GM23338 (cell line): ENCODE data around the gene SLA2. TPM values are rescaled to one million over a fixed set of nuclear protein-coding genes. Genes with fewer than 3 reads are reported as not detected.
"Not testable (repeated sequence)": the region's sequence is repeated elsewhere in the genome, so short reads cannot be mapped to it uniquely, and the experiment has no call there.

ENCODE experiments used
- ATAC-seq: fragments of 200-7000 bp; cut with Tn5 transposase; 3 replicates; pipeline ENCODE4 v1.9.1; 2020
- DNase-seq: peaks from one replicate; pipeline ENCODE4 v3.0.0-alpha.2; 2015; ENCODE audit warnings: low spot score
- H2AFZ ChIP-seq: fragments of 200-600 bp; sonication (generic); 2 replicates; pipeline ENCODE4 v1.8.0; 2016; ENCODE audit warnings: antibody characterized with exemption, mild to moderate bottlenecking, moderate library complexity
- H3F3A ChIP-seq: fragments of 200-600 bp; sonication (generic); replicated peaks from 2 replicates; pipeline ENCODE4 v1.8.0; 2017; ENCODE audit warnings: antibody characterized with exemption, mixed run types, low read depth
- H3K27ac ChIP-seq: fragments of 200-600 bp; sonication (generic); 2 replicates; pipeline ENCODE4 v1.6.1; 2016; ENCODE audit warnings: low read depth
- H3K27me3 ChIP-seq: fragments of 200-600 bp; sonication (generic); 2 replicates; pipeline ENCODE4 v1.8.0; 2016; ENCODE audit warnings: mild to moderate bottlenecking, mixed run types, moderate library complexity; ENCODE audit not compliant: insufficient read depth
- H3K36me3 ChIP-seq: fragments of 200-600 bp; sonication (generic); 2 replicates; pipeline ENCODE4 v1.8.0; 2016; ENCODE audit warnings: mild to moderate bottlenecking; ENCODE audit not compliant: insufficient read depth
- H3K4me1 ChIP-seq: fragments of 200-600 bp; sonication (generic); 2 replicates; pipeline ENCODE4 v1.8.0; 2016; ENCODE audit warnings: mild to moderate bottlenecking, moderate library complexity; ENCODE audit not compliant: insufficient read depth
- H3K4me2 ChIP-seq: fragments of 200-600 bp; sonication (generic); 2 replicates; pipeline ENCODE4 v1.7.1; 2017; ENCODE audit warnings: mixed run types
- H3K4me3 ChIP-seq: fragments of 200-600 bp; sonication (generic); 2 replicates; pipeline ENCODE4 v1.6.1; 2016; ENCODE audit warnings: mixed run types
- H3K79me2 ChIP-seq: fragments of 200-600 bp; sonication (generic); replicated peaks from 2 replicates; pipeline ENCODE4 v1.8.0; 2017; ENCODE audit warnings: mild to moderate bottlenecking; ENCODE audit not compliant: insufficient read depth
- H3K9me2 ChIP-seq: fragments of 200-600 bp; sonication (generic); 2 replicates; pipeline ENCODE4 v1.8.0; 2017; ENCODE audit not compliant: insufficient read depth
- H4K20me1 ChIP-seq: fragments of 200-600 bp; sonication (generic); replicated peaks from 2 replicates; pipeline ENCODE4 v1.8.0; 2017; ENCODE audit warnings: mild to moderate bottlenecking; ENCODE audit not compliant: insufficient read depth
- H3K27ac Mint-ChIP-seq: 2 replicates; pipeline ENCODE4 v1.8.0; 2020; ENCODE audit warnings: inconsistent platforms, mild to moderate bottlenecking, moderate library complexity, mixed read lengths
- H3K27me3 Mint-ChIP-seq: 3 replicates; pipeline ENCODE4 v1.8.0; 2022; ENCODE audit warnings: low read depth, mild to moderate bottlenecking, moderate library complexity, mixed read lengths, inconsistent platforms; ENCODE audit not compliant: insufficient read depth, poor library complexity
- H3K36me3 Mint-ChIP-seq: 3 replicates; pipeline ENCODE4 v1.8.0; 2021; ENCODE audit warnings: low read depth, mild to moderate bottlenecking, inconsistent platforms, moderate library complexity, mixed read lengths
- H3K4me1 Mint-ChIP-seq: 3 replicates; pipeline ENCODE4 v1.8.0; 2020; ENCODE audit warnings: mild to moderate bottlenecking, inconsistent platforms, mixed read lengths
- H3K4me3 Mint-ChIP-seq: 3 replicates; pipeline ENCODE4 v1.8.0; 2021; ENCODE audit warnings: moderate library complexity, mild to moderate bottlenecking, inconsistent platforms, mixed read lengths
- H3K9me3 Mint-ChIP-seq: 3 replicates; pipeline ENCODE4 v1.8.0; 2020; ENCODE audit warnings: moderate library complexity, mild to moderate bottlenecking, inconsistent platforms, mixed read lengths
- EZH2 ChIP-seq: fragments of 200-600 bp; sonication (generic); IDR thresholded peaks from one replicate; pipeline ENCODE4 v1.8.0; 2017; ENCODE audit warnings: antibody characterized with exemption, mild to moderate bottlenecking, low read depth; ENCODE audit not compliant: unreplicated experiment
- EZH2phosphoT487 ChIP-seq: fragments of 200-600 bp; sonication (generic); IDR thresholded peaks from one replicate; pipeline ENCODE4 v1.8.1; 2018; ENCODE audit warnings: antibody characterized with exemption; ENCODE audit not compliant: unreplicated experiment
- JUNB ChIP-seq: IDR thresholded peaks from one replicate; pipeline ENCODE4 v1.6.1; 2016; ENCODE audit warnings: antibody characterized with exemption; ENCODE audit not compliant: unreplicated experiment
- POLR2AphosphoS5 ChIP-seq: IDR thresholded peaks from 2 replicates; pipeline ENCODE4 v1.6.1; 2016; ENCODE audit warnings: antibody characterized with exemption, low read depth
- ZNF114 ChIP-seq: fragments of 250-450 bp; sonication (Bioruptor Pico); IDR thresholded peaks from 2 replicates; pipeline ENCODE4 v1.5.0; 2020; ENCODE audit warnings: mild to moderate bottlenecking, moderate library complexity
- ZNF331 ChIP-seq: fragments of 250-450 bp; sonication (Bioruptor Pico); IDR thresholded peaks from 2 replicates; pipeline ENCODE4 v1.5.0; 2020; ENCODE audit warnings: low read depth, mild to moderate bottlenecking, moderate library complexity
- polyA plus RNA-seq: library from polyadenylated mRNA; unstranded; fragments of >200 nt; fragmentation: Nextera tagmentation; extraction: Ambion mirVana; gene quantifications from 2 replicates; pipeline ENCODE4 v1.2.1, GENCODE V29; 2016
- total RNA-seq: library from RNA; depleted of rRNA; stranded (reverse); fragments of >200 nt; shearing (Covaris generic); gene quantifications from 2 replicates; pipeline ENCODE4 v1.2.3, GENCODE V29; 2014
- TF ChIP-seq, protein P1 (sequence below), 2 experiments: fragments of 200-600 bp in 1 of 2; sonication (generic) in 1 of 2; conservative IDR thresholded peaks; 2 replicates each; pipeline versions ENCODE4 v1.5.1 to v1.6.1; 2016 to 2017; ENCODE audit warnings: antibody characterized with exemption in 2 of 2, low read depth in 2 of 2, mild to moderate bottlenecking in 2 of 2, moderate library complexity in 1 of 2
- TF ChIP-seq, protein P2 (sequence below): IDR thresholded peaks from one replicate; pipeline ENCODE4 v1.6.1; 2018; ENCODE audit warnings: antibody characterized with exemption; ENCODE audit not compliant: unreplicated experiment
- TF ChIP-seq, protein P3 (sequence below): IDR thresholded peaks from 2 replicates; pipeline ENCODE4 v1.6.1; 2016; ENCODE audit warnings: antibody characterized with exemption

SLA2 gene
- total and polyA plus RNA-seq, 2 experiments from 2014 or later = 0.18 TPM; not detected in 1

DNA sequence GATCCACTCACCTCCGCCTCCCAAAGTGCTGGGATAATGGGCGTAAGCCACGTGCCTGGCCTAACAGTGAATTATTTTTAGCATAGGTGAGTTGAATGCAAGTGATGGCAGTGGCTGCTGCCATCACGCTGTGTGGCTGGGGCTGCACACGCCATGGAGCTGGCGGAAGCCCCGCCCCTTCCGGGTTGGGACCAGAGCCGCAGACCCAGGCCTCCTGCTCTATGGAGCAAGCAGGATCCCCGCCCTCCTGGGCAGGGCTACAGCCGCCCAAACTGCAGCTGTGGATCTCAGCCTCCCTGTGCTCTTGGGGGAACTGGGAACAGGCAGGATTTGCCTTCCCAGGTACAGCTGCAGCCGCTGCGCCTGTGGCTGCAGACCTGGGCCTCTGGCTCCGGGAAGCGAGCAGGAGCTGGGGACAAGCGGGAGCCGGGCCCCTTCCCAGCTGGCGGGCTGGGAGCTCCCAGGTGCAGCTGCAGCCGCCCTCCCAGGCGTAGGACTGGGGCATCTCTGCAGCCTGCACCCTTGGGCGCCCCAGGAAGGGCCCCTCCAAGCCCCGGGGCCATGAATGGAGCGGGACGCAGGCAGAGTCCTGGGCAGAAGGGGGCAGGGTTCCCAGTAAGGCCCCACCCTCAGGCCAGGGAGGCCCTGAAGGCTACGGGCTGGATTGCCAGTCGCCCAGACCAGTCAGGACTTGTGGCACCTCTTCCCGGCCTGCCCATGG, 30.9 kb upstream of the SLA2 start:
- Mint-ChIP-seq H3K27ac (no peak overlapping the region), H3K9me3 (no peaks in the 10 kb centered on the region; the same call in 1 of the 3 replicates), H3K4me1 (0 out of 3 replicates have a peak, but pooled peaks cover 2% of the 10 kb centered on the region), H3K27me3 (peaks cover 4% of the 10 kb centered on the region), H3K36me3 (peaks cover 26% of the 10 kb centered on the region), H3K4me3 (peak overlapping the region; percentile 51; the same call in 2 of the 3 replicates)
- Histone ChIP-seq H3F3A (peaks cover 6% of the 10 kb centered on the region; the same call in 1 of the 2 replicates), H3K4me3 (peak overlapping the region; percentile 60), H3K4me1 (no peaks in the 10 kb centered on the region), H3K27ac (peak overlapping the region; percentile 77; the same call in 1 of the 2 replicates), H3K36me3 (no peaks in the 10 kb centered on the region), H2AFZ (peak overlapping the region; percentile 82), H3K27me3 (no peaks in the 10 kb centered on the region), H3K79me2 (no peaks in the 10 kb centered on the region), H3K4me2 (peak overlapping the region; percentile 78), H3K9me2 (no peaks in the 10 kb centered on the region), H4K20me1 (no peaks in the 10 kb centered on the region)
- DNase-seq = peak; percentile 89
- TF ChIP-seq POLR2AphosphoS5 = peak; percentile 37; the same call in 1 of the 2 replicates
- no peak for TF ChIP-seq JUNB
- peak; percentile 98 for ATAC-seq

DNA sequence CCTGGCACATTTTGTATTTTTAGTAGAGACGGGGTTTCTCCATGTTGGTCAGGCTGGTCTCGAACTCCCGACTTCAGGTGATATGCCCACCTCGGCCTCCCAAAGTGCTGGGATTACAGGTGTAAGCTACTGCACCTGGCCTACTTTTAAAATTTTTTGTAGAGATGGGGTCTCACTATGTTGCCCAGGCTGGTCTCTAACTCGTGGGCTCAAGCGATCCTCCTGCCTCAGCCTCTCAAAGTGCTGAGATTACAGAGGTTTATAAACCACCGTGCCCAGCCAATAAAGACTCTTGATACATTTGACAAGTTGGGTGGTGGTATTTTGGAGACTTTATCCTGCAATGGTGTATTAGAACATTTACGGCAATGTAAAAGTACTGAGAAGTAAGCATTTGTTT, 29.5 kb upstream of the SLA2 start:
- H4K20me1 ChIP-seq, H3K4me3 ChIP-seq, H3K4me1 ChIP-seq, H3K9me3 Mint-ChIP-seq, ATAC-seq, DNase-seq, H3K27ac ChIP-seq, H2AFZ ChIP-seq, H3K4me2 ChIP-seq, H3K9me2 ChIP-seq, H3K4me1 Mint-ChIP-seq, H3F3A ChIP-seq, H3K27me3 ChIP-seq, H3K27ac Mint-ChIP-seq, H3K79me2 ChIP-seq, H3K36me3 ChIP-seq, H3K4me3 Mint-ChIP-seq, H3K27me3 Mint-ChIP-seq: not testable (repeated sequence)
- peaks cover 19% of the 10 kb centered on the region for H3K36me3 Mint-ChIP-seq

DNA sequence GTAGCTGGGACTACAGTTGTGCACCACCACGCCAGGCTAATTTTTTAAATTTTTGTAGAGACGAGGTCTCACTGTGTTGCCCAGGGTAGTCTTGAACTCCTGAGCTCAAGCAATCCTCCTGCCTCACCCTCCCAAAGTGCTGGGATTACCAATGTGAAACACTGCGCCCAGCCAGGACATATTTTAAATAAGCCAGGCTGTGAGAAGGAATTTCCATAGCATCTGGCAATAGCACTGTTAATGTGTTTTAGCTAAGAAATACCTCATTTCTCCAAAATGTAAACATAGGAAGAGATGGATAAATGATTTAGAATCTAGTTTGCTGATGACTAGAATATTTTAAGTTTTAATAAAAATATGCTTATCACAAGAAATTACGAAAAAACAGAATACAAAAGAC, 27.0 kb upstream of the SLA2 start:
- peaks cover 3% of the 10 kb centered on the region; the same call in 1 of the 2 replicates for H4K20me1 ChIP-seq
- H3K4me1 ChIP-seq = no peaks in the 10 kb centered on the region
- no peaks in the 10 kb centered on the region for H3K9me2 ChIP-seq
- H3K27ac ChIP-seq = no peak overlapping the region
- peaks cover 8% of the 10 kb centered on the region for H3K36me3 Mint-ChIP-seq
- no peak overlapping the region for H3K4me3 ChIP-seq
- H3K27ac Mint-ChIP-seq = no peak overlapping the region
- H3K36me3 ChIP-seq = no peaks in the 10 kb centered on the region
- H3K4me3 Mint-ChIP-seq = no peak overlapping the region
- no peak for ATAC-seq
- no peaks in the 10 kb centered on the region for H3K79me2 ChIP-seq
- H3K9me3 Mint-ChIP-seq = no peaks in the 10 kb centered on the region; the same call in 1 of the 3 replicates
- H3K4me2 ChIP-seq = no peak overlapping the region
- 0 out of 3 replicates have a peak, but pooled peaks cover 2% of the 10 kb centered on the region for H3K4me1 Mint-ChIP-seq
- H3K27me3 Mint-ChIP-seq = peaks cover 4% of the 10 kb centered on the region
- no peaks in the 10 kb centered on the region for H3K27me3 ChIP-seq
- no peak overlapping the region for H2AFZ ChIP-seq
- no peak for DNase-seq
- peaks cover 2% of the 10 kb centered on the region; the same call in 1 of the 2 replicates for H3F3A ChIP-seq
- TF ChIP-seq, protein P1, sequence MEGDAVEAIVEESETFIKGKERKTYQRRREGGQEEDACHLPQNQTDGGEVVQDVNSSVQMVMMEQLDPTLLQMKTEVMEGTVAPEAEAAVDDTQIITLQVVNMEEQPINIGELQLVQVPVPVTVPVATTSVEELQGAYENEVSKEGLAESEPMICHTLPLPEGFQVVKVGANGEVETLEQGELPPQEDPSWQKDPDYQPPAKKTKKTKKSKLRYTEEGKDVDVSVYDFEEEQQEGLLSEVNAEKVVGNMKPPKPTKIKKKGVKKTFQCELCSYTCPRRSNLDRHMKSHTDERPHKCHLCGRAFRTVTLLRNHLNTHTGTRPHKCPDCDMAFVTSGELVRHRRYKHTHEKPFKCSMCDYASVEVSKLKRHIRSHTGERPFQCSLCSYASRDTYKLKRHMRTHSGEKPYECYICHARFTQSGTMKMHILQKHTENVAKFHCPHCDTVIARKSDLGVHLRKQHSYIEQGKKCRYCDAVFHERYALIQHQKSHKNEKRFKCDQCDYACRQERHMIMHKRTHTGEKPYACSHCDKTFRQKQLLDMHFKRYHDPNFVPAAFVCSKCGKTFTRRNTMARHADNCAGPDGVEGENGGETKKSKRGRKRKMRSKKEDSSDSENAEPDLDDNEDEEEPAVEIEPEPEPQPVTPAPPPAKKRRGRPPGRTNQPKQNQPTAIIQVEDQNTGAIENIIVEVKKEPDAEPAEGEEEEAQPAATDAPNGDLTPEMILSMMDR (conservative IDR thresholded peaks at IDR 0.05; ENCODE audit: low read depth in 2 of 2) = no peak
- TF ChIP-seq, protein P2, sequence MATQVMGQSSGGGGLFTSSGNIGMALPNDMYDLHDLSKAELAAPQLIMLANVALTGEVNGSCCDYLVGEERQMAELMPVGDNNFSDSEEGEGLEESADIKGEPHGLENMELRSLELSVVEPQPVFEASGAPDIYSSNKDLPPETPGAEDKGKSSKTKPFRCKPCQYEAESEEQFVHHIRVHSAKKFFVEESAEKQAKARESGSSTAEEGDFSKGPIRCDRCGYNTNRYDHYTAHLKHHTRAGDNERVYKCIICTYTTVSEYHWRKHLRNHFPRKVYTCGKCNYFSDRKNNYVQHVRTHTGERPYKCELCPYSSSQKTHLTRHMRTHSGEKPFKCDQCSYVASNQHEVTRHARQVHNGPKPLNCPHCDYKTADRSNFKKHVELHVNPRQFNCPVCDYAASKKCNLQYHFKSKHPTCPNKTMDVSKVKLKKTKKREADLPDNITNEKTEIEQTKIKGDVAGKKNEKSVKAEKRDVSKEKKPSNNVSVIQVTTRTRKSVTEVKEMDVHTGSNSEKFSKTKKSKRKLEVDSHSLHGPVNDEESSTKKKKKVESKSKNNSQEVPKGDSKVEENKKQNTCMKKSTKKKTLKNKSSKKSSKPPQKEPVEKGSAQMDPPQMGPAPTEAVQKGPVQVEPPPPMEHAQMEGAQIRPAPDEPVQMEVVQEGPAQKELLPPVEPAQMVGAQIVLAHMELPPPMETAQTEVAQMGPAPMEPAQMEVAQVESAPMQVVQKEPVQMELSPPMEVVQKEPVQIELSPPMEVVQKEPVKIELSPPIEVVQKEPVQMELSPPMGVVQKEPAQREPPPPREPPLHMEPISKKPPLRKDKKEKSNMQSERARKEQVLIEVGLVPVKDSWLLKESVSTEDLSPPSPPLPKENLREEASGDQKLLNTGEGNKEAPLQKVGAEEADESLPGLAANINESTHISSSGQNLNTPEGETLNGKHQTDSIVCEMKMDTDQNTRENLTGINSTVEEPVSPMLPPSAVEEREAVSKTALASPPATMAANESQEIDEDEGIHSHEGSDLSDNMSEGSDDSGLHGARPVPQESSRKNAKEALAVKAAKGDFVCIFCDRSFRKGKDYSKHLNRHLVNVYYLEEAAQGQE = no peak
- TF ChIP-seq ZNF331 (no peak), EZH2 (no peak), EZH2phosphoT487 (no peak), ZNF114 (CRISPR knock-in tag) (no peak)
- TF ChIP-seq, protein P3, sequence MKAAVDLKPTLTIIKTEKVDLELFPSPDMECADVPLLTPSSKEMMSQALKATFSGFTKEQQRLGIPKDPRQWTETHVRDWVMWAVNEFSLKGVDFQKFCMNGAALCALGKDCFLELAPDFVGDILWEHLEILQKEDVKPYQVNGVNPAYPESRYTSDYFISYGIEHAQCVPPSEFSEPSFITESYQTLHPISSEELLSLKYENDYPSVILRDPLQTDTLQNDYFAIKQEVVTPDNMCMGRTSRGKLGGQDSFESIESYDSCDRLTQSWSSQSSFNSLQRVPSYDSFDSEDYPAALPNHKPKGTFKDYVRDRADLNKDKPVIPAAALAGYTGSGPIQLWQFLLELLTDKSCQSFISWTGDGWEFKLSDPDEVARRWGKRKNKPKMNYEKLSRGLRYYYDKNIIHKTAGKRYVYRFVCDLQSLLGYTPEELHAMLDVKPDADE = no peak
